PC-3 (cell line): Measurements from ENCODE around the gene CACNA1C.

Experiments
- EZH2 ChIP-seq: fragments of 300-600 bp; sonication (generic); IDR thresholded peaks from one replicate; pipeline ENCODE4 v1.6.1; 2017; ENCODE audit warnings: antibody characterized with exemption, mild to moderate bottlenecking, low read length; ENCODE audit not compliant: unreplicated experiment
- EZH2phosphoT487 ChIP-seq: fragments of 300-600 bp; sonication (generic); IDR thresholded peaks from 2 replicates; pipeline ENCODE4 v1.6.1; 2018; ENCODE audit warnings: mild to moderate bottlenecking, antibody characterized with exemption, low read length, borderline replicate concordance
- TF ChIP-seq, protein P1 (sequence below): fragments of 300-600 bp; sonication (generic); conservative IDR thresholded peaks from 2 replicates; pipeline ENCODE4 v1.5.1; 2017; ENCODE audit warnings: antibody characterized with exemption, low read depth, mild to moderate bottlenecking, low read length

DNA sequence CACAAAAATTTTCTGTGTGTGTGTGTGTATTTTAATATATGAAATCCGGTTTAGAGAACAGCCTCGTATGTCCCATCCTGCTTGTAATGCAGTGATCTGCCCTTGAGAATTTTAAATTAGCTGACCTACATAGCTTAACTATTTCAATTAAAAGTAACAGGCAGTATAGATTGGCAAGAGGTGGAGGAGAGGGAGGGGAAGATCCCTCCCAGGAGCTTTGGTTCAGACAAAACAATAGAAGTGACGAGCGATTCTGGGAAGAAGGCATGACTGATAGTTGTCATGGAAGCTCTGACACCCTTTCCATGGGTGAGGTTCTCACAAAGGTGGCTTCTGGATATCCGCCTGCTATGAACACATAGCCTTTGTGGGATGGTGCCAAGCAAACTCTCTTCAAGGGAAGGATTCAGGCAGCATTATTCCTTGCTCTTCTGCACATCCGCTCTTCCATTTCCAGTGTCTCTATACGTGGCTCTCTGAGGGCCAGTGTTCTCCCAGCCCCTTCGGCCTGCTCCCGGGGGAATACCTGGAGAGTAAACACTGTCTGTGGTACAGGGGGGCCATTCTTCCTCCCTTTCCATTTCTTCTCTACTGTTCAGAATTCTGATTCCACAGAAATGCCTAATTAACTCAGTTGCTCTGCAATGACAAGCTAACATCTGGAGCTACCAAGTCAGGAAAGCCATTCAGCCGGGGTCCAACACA, 182.0 kb downstream of the CACNA1C start:
- TF ChIP-seq EZH2: no peak
- TF ChIP-seq EZH2phosphoT487: no peak
- TF ChIP-seq, protein P1, sequence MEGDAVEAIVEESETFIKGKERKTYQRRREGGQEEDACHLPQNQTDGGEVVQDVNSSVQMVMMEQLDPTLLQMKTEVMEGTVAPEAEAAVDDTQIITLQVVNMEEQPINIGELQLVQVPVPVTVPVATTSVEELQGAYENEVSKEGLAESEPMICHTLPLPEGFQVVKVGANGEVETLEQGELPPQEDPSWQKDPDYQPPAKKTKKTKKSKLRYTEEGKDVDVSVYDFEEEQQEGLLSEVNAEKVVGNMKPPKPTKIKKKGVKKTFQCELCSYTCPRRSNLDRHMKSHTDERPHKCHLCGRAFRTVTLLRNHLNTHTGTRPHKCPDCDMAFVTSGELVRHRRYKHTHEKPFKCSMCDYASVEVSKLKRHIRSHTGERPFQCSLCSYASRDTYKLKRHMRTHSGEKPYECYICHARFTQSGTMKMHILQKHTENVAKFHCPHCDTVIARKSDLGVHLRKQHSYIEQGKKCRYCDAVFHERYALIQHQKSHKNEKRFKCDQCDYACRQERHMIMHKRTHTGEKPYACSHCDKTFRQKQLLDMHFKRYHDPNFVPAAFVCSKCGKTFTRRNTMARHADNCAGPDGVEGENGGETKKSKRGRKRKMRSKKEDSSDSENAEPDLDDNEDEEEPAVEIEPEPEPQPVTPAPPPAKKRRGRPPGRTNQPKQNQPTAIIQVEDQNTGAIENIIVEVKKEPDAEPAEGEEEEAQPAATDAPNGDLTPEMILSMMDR: no peak
